GM19351 (cell line): Measurements from ENCODE around the gene ICAM3.
"Not testable (repeated sequence)": the region's sequence is repeated elsewhere in the genome, so short reads cannot be mapped to it uniquely, and the experiment has no call there.

Source experiments
- ATAC-seq: cut with Tn5 transposase; IDR thresholded peaks from one replicate; pipeline ENCODE4 v1.9.1; 2021; ENCODE audit warnings: mild to moderate bottlenecking, moderate library complexity; ENCODE audit not compliant: unreplicated experiment

The ICAM3 gene, protein sequence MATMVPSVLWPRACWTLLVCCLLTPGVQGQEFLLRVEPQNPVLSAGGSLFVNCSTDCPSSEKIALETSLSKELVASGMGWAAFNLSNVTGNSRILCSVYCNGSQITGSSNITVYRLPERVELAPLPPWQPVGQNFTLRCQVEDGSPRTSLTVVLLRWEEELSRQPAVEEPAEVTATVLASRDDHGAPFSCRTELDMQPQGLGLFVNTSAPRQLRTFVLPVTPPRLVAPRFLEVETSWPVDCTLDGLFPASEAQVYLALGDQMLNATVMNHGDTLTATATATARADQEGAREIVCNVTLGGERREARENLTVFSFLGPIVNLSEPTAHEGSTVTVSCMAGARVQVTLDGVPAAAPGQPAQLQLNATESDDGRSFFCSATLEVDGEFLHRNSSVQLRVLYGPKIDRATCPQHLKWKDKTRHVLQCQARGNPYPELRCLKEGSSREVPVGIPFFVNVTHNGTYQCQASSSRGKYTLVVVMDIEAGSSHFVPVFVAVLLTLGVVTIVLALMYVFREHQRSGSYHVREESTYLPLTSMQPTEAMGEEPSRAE

DNA sequence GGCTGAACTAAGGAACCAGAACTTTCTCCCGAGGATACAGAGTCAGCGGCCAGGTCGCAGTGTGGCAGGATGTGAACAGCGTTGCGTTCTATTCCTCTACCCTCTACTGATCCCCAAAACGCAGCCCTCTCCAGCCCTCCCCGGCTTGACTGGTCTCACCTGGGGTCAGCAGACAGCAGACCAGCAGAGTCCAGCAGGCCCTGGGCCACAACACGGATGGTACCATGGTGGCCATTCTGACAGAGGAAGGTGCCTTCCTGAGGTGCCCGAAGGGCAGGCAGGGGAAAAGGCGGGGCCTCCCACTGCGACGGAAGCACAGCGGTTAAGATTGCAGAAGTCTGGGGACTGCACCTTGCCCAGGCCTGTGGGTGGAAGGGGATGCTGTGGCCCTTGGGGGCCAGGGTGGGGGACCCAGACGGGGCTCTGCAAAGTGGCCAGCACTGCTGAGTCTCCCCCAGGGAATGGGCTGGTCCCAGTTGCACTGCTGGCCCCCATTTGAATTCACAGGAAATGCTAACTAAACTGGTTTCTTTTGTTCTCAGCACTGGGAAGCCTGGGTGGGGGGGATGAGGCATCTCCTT, at the start of gene ICAM3:
Gene ICAM3, minus strand, starts transcription at position 245 of the 581 bp plus-strand sequence. Its CDS starts 10 bp downstream, at position 235.
- ATAC-seq = no peak

DNA sequence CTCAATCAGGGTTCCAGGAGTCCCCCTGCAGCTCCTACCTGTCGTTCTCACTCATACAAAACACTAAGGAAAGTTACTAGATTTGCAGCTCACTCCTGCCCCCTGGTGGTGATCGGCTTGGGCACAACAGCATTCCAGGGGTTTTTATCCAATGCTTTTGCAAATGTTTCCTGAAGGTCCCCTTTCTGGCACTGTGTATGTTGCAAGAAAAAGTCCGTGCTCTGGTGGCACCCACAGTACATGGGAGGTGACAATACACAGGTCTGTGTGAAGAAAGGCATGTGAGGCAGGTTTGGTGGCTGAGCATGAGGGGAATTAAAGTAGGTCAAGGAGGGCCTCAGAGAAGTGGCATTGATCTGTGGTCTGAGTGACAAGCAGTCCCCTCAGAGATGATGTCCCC, 49.5 kb upstream of the ICAM3 start:
- ATAC-seq = no peak

GRCh38 chr19:10384580-10384979, 45.2 kb upstream of the ICAM3 start:
- no peak for ATAC-seq

DNA sequence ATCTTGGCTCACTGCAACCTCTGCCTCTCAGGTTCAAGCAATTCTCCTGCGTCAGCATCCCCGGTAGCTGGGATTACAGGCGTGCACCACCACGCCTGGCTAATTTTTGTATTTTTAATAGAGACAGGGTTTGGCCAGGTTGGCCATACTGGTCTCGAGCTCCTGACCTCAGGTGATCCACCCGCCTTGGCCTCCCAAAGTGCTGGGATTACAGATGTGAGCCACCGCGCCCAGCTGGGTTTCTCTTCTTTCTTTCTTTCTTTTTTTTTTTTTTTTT, 43.7 kb upstream of the ICAM3 start:
- ATAC-seq = not testable (repeated sequence)

DNA sequence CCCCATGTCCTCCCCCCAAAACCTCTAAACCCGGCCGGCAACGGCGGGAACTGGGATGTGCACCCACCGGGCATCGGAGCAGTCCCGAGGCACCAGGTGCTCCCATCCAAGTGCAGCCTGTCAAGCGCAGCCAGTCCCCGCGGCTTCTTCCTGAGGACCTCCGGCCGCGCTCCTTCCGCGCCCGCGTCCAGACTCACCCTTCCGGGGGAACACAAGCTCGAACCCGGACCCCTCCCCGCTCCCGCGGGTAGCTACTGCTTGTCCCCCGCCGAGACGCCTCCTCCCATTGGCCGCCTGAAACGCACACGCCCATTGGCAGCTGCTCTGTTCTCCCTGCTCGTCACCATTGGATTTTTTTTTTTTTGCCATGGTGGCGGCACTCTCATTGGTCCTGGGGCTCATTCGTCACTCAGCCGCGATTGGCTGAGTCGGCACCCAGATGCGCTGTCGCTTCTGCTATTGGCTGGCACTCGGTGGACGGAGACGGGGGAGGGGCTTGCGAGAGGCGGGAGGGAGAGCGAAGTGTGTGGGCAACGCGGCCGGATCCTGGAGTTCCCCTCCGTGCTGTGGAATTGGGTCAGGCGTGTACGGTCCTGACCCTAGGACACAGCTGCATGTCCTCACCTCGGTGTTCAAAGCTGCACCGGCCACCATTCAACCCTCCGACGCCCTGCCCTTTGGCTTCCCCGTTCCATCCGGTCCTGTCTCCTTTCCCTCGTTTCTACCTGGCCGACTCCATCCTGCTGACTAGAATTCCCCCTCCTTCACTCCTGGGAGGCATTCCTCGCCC, 41.1 kb upstream of the ICAM3 start, which contains the start of gene TYK2:
Gene TYK2, minus strand, starts transcription at position 260 of the 790 bp plus-strand sequence. CDS start 2,166 bp downstream, outside the sequence.
- peak; percentile 94 for ATAC-seq

- no peak for ATAC-seq
Observed at GRCh38 chr19:10379880-10380312, 40.5 kb upstream of the ICAM3 start.

- ATAC-seq = no peak
Observed at GRCh38 chr19:10378124-10378523, 38.7 kb upstream of the ICAM3 start.

GRCh38 chr19:10377140-10377640, 37.8 kb upstream of the ICAM3 start:
- ATAC-seq = not testable (repeated sequence)

DNA sequence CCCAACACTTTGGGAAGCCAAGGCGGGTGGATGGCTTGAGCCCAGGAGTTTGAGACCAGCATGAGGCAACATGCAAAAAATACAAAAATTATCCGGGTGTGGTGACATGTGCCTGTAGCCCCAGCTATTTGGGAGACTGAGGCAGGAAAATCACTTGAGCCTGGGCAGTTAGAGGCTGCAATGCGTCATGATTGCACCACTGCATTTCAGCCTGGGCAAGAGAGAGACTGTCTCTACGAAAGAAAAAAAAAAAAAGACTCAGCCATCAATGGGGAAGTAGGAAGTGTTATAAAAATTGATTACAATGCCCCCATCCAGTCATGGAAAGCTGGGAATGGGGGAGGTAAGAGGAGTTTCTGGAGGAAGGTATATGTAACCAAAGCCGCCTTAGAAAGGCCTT, 35.5 kb upstream of the ICAM3 start:
- ATAC-seq = no peak

DNA sequence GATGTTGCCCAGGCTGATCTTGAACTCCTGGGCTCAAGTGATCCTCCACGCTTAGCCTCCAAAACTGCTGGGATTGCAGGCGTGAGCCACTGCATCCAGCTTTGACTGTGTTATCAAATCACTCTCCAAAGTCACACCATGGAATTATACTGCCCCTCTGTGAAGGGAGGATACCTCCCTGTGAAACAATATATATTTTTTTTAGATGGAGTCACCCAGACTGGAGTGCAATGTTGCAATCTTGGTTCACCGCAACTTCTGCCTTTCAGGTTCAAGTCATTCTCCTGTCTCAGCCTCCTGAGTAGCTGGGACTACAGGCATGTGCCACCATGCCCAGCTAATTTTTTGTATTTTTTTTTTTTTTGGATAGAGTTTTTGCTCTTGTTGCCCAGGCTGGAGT, 33.3 kb upstream of the ICAM3 start:
- ATAC-seq = no peak

- ATAC-seq = no peak
Observed at GRCh38 chr19:10368101-10368803, 28.8 kb upstream of the ICAM3 start.

DNA sequence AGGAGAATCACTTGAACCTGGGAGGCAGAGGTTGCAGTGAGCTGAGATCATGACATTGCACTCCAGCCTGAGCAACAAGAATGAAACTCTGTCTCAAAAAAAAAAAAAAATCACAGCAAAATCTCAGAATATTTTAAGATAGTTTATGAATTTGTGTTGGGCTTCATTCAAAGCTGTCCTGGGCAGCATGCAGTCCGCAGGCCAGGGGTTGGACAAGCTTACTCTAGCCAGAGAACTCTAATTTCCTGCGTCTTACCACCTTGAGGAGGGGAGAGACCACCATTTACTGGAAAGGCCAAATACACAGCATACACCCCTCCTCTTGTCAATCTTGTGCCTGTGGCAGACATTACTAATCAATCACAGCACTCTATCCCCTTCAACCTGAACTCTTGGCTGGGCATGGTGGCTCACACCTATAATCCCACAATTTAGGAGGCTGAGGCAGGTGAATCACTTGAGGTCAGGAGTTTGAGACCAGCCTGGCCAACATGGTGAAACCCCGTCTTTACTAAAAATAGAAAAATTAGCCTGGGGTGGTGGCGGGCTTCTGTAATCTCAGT, 27.6 kb upstream of the ICAM3 start:
- not testable (repeated sequence) for ATAC-seq

DNA sequence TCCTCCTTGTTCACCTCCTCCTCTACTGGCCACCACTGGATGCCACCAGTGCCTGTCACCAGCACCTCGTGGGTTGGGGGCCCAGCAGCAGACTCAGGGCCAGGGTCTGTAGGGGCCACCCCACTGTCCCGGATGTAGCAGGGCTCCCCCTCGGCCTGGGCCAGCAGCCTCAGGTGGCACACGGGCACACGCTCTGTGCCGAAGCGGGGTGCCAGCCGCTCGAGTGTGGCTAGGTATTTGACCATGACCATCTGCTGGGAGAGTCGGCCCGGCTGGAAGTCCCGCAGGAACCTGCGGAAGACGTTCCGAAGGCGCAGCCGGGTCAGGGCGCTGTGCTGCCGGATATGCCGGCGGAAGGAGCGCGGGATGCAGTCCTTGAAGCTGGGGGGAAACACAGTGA, 26.1 kb upstream of the ICAM3 start:
- ATAC-seq = no peak

GRCh38 chr19:10364644-10365043, 25.2 kb upstream of the ICAM3 start:
- no peak for ATAC-seq

GRCh38 chr19:10363789-10364281, 24.4 kb upstream of the ICAM3 start:
- no peak for ATAC-seq

DNA sequence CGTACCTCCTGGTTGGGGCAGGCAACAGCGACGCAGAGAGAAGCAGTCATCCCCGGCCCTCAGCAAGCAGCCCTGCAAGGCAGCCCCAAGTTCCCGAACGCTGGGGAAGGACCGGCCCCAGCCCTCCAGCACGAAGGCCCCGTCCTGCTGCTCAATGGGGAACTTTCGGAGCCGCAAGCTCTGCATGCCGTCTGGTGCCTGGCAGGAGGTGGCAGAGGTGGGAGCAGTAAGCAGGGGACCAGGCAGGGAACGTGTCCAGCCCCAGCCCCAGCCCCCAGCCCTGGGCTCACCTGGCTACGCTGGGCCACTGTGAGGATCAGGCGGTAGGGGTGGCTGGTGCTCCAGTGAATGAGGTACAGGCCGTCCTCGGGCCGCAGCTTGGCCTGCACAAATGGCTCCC, 22.8 kb upstream of the ICAM3 start:
- ATAC-seq = no peak

- ATAC-seq = no peak
Observed at GRCh38 chr19:10361569-10362011, 22.2 kb upstream of the ICAM3 start.

- ATAC-seq = no peak
Observed at GRCh38 chr19:10356431-10356830, 17.0 kb upstream of the ICAM3 start.

GRCh38 chr19:10353793-10354391, 14.5 kb upstream of the ICAM3 start:
- ATAC-seq = no peak
